CD14-positive monocyte (primary cell): Measurements from ENCODE around the gene TMEM198. TPM values are rescaled to one million over a fixed set of nuclear protein-coding genes. Genes with fewer than 3 reads are reported as not detected.

ENCODE experiments used
- DNase-seq, 3 donors: peaks; one replicate each; pipeline ENCODE4 v3.0.0-alpha.2; 2011 to 2022
- H2AFZ ChIP-seq: 2 replicates; pipeline ENCODE4 v1.6.0; 2012; ENCODE audit warnings: mild to moderate bottlenecking, low read depth, low read length, inconsistent platforms; ENCODE audit not compliant: insufficient read depth, poor library complexity, severe bottlenecking
- H3K27ac ChIP-seq, 2 donors: 1 replicate in 1 of 2; 2 replicates in 1 of 2; pipeline ENCODE4 v1.5.1; 2012 to 2013; ENCODE audit warnings: low read length in 2 of 2, control low read depth in 1 of 2, inconsistent platforms in 1 of 2, low read depth in 1 of 2, mild to moderate bottlenecking in 1 of 2
- H3K27me3 ChIP-seq, 2 donors: one replicate each; pipeline versions ENCODE4 v1.6.0 to v1.6.1; 2011 to 2013; ENCODE audit warnings: low read length in 2 of 2; ENCODE audit not compliant: control insufficient read depth in 2 of 2, insufficient read depth in 2 of 2
- H3K36me3 ChIP-seq, 2 donors: replicated peaks in 1 of 2; 1 replicate in 1 of 2; 2 replicates in 1 of 2; pipeline versions ENCODE4 v1.5.1 to v1.6.1; 2012 to 2013; ENCODE audit warnings: low read length in 2 of 2, control low read depth in 1 of 2, inconsistent platforms in 1 of 2, mild to moderate bottlenecking in 1 of 2; ENCODE audit not compliant: insufficient read depth in 2 of 2, control insufficient read depth in 1 of 2
- H3K4me1 ChIP-seq, 2 donors: 1 replicate in 1 of 2; 2 replicates in 1 of 2; pipeline versions ENCODE4 v1.5.1 to v1.6.1; 2012 to 2013; ENCODE audit warnings: low read length in 2 of 2, control low read depth in 1 of 2, inconsistent platforms in 1 of 2, mild to moderate bottlenecking in 1 of 2, moderate library complexity in 1 of 2; ENCODE audit not compliant: insufficient read depth in 2 of 2, control insufficient read depth in 1 of 2
- H3K4me2 ChIP-seq: replicated peaks from 2 replicates; pipeline ENCODE3; 2012; ENCODE audit warnings: low read length, moderate library complexity, mild to moderate bottlenecking; ENCODE audit not compliant: poor library complexity, severe bottlenecking; ENCODE audit errors: extremely low read depth
- H3K4me3 ChIP-seq, 3 experiments: fragments of 200-600 bp in 1 of 3; sonication (generic) in 1 of 3; replicated peaks in 1 of 3; 1 replicate in 2 of 3; 2 replicates in 1 of 3; pipeline ENCODE4 v1.5.1; 2011 to 2013; ENCODE audit warnings: low read length in 3 of 3, mild to moderate bottlenecking in 3 of 3, control low read depth in 2 of 3, low read depth in 2 of 3, inconsistent platforms in 1 of 3, moderate library complexity in 1 of 3
- H3K79me2 ChIP-seq: 2 replicates; pipeline ENCODE4 v1.6.0; 2012; ENCODE audit warnings: mild to moderate bottlenecking, control low read depth, inconsistent platforms, low read length, moderate library complexity; ENCODE audit not compliant: insufficient read depth
- H3K9ac ChIP-seq: 2 replicates; pipeline ENCODE4 v1.6.0; 2017; ENCODE audit warnings: low read length, mild to moderate bottlenecking; ENCODE audit not compliant: insufficient read depth, poor library complexity, severe bottlenecking
- H3K9me3 ChIP-seq, 2 donors: replicated peaks in 1 of 2; 1 replicate in 1 of 2; 2 replicates in 1 of 2; pipeline versions ENCODE4 v1.5.1 to v1.6.1; 2012 to 2013; ENCODE audit warnings: low read length in 2 of 2, control low read depth in 1 of 2; ENCODE audit not compliant: control insufficient read depth in 1 of 2, insufficient read depth in 1 of 2
- H4K20me1 ChIP-seq: 2 replicates; pipeline ENCODE4 v1.6.0; 2012; ENCODE audit warnings: mild to moderate bottlenecking, low read length, control low read depth, moderate library complexity; ENCODE audit not compliant: insufficient read depth
- H3K27ac Mint-ChIP-seq, 7 donors: one replicate each; pipeline ENCODE4 v1.8.0; 2020; ENCODE audit warnings: mild to moderate bottlenecking in 7 of 7, mixed read lengths in 7 of 7, moderate library complexity in 6 of 7, inconsistent platforms in 2 of 7
- H3K27me3 Mint-ChIP-seq, 3 donors: one replicate each; pipeline ENCODE4 v1.8.0; 2021 to 2022; ENCODE audit warnings: low read depth in 3 of 3, mild to moderate bottlenecking in 3 of 3, mixed read lengths in 3 of 3, moderate library complexity in 3 of 3, inconsistent platforms in 1 of 3
- H3K36me3 Mint-ChIP-seq, 2 donors: one replicate each; pipeline ENCODE4 v1.8.0; 2020; ENCODE audit warnings: mixed read lengths in 2 of 2, inconsistent platforms in 1 of 2, mild to moderate bottlenecking in 1 of 2
- H3K4me1 Mint-ChIP-seq: one replicate; pipeline ENCODE4 v1.8.0; 2020; ENCODE audit warnings: mild to moderate bottlenecking, mixed read lengths
- H3K4me3 Mint-ChIP-seq, 2 donors: one replicate each; pipeline ENCODE4 v1.8.0; 2020; ENCODE audit warnings: mild to moderate bottlenecking in 2 of 2, mixed read lengths in 2 of 2, moderate library complexity in 1 of 2
- H3K9me3 Mint-ChIP-seq, 7 donors: one replicate each; pipeline ENCODE4 v1.8.0; 2020 to 2022; ENCODE audit warnings: mixed read lengths in 7 of 7, mild to moderate bottlenecking in 6 of 7, moderate library complexity in 6 of 7, inconsistent platforms in 2 of 7
- WGBS: methylation state at CpG from one replicate; pipeline ENCODE4 v1.1.5; 2013; ENCODE audit warnings: missing lambda C conversion rate; ENCODE audit not compliant: insufficient coverage; 5-methylcytosine and 5-hydroxymethylcytosine counted together
- intact Hi-C, 2 donors: fragments of 100-400 bp; cut with micrococcal nuclease; formaldehyde crosslinking; loops; one replicate each; pipeline versions ENCODE4 v1.15.0 to v1.15.1; 2023
- polyA plus RNA-seq, 3 donors: library from polyadenylated mRNA; depleted of rRNA in 1 of 3; unstranded in 2 of 3; stranded (reverse) in 1 of 3; fragments of 300-500 nt in 2 of 3; fragments of >200 nt in 1 of 3; fragmentation: Illumina TruSeq in 2 of 3; gene quantifications; 1 replicate in 2 of 3; 2 replicates in 1 of 3; pipeline ENCODE4 v1.2.3, GENCODE V29; 2012 to 2021
- TF ChIP-seq, protein P1 (sequence below): fragments of 200-600 bp; IDR thresholded peaks from one replicate; pipeline ENCODE4 v1.8.0; 2022; ENCODE audit warnings: antibody characterized with exemption, mild to moderate bottlenecking

TMEM198 gene
- polyA plus RNA-seq, 3 donors = not detected

DNA sequence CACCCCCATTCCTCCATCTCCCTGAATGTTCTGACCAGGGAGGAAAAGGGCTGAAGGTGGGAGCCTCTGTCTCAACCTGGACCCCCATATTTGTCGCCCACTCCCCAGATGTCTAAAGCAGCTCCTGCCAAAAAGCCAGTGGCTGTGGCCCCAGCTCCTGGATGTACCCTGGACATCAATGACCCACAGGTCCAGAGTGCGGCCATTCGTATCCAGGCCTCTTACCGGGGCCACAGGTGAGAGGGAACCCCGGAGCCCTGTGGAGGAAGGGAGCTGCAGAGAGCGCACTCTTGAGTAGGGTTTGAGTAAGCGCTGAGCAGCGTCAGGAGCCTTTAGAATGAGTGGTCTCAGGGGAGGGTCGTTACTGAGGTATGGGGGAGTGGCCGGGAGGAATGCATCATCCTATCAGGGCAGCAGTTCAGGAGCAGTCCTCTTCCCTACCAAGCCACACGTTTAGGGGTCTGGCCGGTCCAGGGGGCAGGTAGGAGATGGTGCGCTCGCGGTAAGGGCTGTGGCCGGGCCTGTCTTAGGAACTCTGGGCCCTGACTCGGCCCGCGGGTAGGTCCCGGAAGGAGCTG, 47.5 kb upstream of the TMEM198 start:
- H2AFZ ChIP-seq = peak overlapping the region; percentile 94
- H3K9me3 ChIP-seq = peaks cover 2 to 10% of the 10 kb centered on the region in 2 donors
- Mint-ChIP-seq H3K9me3 (peaks cover 0 to 22% (median 1%) of the 10 kb centered on the region in 7 donors), H3K27ac (no peak overlapping the region), H3K36me3 (peaks cover 0 to 9% of the 10 kb centered on the region in 2 donors), H3K27me3 (peaks cover 51 to 62% (median 53%) of the 10 kb centered on the region in 3 donors), H3K4me1 (peaks cover 38% of the 10 kb centered on the region), H3K4me3 (peak overlapping the region in 1 of 2 donors; percentile 100)
- peaks cover 0 to 5% of the 10 kb centered on the region in 2 donors for H3K36me3 ChIP-seq
- H3K79me2 ChIP-seq = peaks cover 11% of the 10 kb centered on the region
- H3K4me3 ChIP-seq = peak overlapping the region in 1 of 3 experiments; percentile 93
- H3K27me3 ChIP-seq = peaks cover 31 to 53% of the 10 kb centered on the region in 2 donors
- 29% methylated on average over 13 of the region's 20 CpGs for WGBS
- peak overlapping the region; percentile 97 for H3K4me2 ChIP-seq
- TF ChIP-seq, protein P1, sequence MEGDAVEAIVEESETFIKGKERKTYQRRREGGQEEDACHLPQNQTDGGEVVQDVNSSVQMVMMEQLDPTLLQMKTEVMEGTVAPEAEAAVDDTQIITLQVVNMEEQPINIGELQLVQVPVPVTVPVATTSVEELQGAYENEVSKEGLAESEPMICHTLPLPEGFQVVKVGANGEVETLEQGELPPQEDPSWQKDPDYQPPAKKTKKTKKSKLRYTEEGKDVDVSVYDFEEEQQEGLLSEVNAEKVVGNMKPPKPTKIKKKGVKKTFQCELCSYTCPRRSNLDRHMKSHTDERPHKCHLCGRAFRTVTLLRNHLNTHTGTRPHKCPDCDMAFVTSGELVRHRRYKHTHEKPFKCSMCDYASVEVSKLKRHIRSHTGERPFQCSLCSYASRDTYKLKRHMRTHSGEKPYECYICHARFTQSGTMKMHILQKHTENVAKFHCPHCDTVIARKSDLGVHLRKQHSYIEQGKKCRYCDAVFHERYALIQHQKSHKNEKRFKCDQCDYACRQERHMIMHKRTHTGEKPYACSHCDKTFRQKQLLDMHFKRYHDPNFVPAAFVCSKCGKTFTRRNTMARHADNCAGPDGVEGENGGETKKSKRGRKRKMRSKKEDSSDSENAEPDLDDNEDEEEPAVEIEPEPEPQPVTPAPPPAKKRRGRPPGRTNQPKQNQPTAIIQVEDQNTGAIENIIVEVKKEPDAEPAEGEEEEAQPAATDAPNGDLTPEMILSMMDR = no peak
- intact Hi-C loops = loop anchor here (5.0 to 10.0 kb wide), 4 partner anchors 36 to 332 kb away; partner anchors contain the start of genes DNPEP (in 2 of the 2), STK11IP (in 2 of the 2) and NHEJ1 (in 1 of the 2)
- peaks cover 28 to 43% of the 10 kb centered on the region in 2 donors for H3K4me1 ChIP-seq
- H3K9ac ChIP-seq = no peak overlapping the region
- no peak for DNase-seq
- H4K20me1 ChIP-seq = no peaks in the 10 kb centered on the region
- no peak overlapping the region for H3K27ac ChIP-seq

DNA sequence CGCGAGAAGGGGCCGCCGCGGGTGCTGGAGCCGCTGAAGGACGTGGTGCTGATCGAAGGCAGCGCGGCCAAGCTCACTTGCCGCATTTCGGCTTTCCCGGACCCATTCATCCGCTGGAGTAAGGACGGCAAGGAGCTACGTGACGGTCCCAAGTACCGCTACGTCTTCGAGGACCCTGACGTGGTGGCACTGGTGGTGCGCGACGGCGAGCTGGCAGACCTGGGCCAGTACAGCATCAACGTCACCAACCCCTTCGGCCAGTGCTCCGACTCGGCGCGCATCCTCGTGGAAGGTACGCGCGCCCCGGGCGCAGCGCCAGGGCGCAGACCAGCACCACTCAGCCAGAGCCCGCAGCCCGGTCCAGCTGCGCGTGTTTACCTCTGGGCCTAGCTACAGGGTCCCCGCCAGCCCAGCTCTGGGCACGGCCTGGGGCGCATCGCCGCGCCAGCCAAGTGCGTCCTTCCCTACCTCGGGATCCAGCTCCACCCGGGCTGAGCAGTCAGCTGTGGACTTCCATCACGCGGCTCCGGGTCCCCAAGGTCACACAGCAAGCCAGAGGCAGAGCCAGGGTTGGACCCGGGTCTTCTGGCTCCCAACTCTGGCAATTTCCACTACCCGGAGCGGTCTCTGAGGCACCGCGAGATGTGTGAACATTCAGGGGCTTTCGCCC, 46.9 kb upstream of the TMEM198 start:
- Histone ChIP-seq H2AFZ (peak overlapping the region; percentile 94), H3K36me3 (peaks cover 3 to 11% of the 10 kb centered on the region in 2 donors), H3K27ac (no peak overlapping the region), H3K4me1 (peaks cover 28 to 43% of the 10 kb centered on the region in 2 donors), H4K20me1 (no peaks in the 10 kb centered on the region), H3K4me3 (peak overlapping the region; percentile 58 to 93 (median 80)), H3K4me2 (peak overlapping the region; percentile 97), H3K9me3 (peaks cover 2 to 10% of the 10 kb centered on the region in 2 donors), H3K9ac (no peak overlapping the region), H3K79me2 (peaks cover 11% of the 10 kb centered on the region), H3K27me3 (peaks cover 31 to 53% of the 10 kb centered on the region in 2 donors)
- Mint-ChIP-seq H3K27me3 (peaks cover 49 to 57% (median 54%) of the 10 kb centered on the region in 3 donors), H3K27ac (no peak overlapping the region), H3K36me3 (peaks cover 3 to 15% of the 10 kb centered on the region in 2 donors), H3K4me3 (peak overlapping the region; percentile 98 to 100), H3K4me1 (peaks cover 38% of the 10 kb centered on the region), H3K9me3 (peaks cover 0 to 22% (median 1%) of the 10 kb centered on the region in 7 donors)
- TF ChIP-seq, protein P1 = no peak
- peak in 2 of 3 donors; percentile 3 to 12 for DNase-seq
- intact Hi-C loops = loop anchor here (5.0 to 10.0 kb wide), 4 partner anchors 35 to 332 kb away; partner anchors contain the start of genes DNPEP (in 2 of the 2), STK11IP (in 2 of the 2) and NHEJ1 (in 1 of the 2)
- 9% methylated on average over 60 of the region's 61 CpGs for WGBS
